ENCODE data around the gene ZNF438. TPM values are rescaled to one million over a fixed set of nuclear protein-coding genes. Genes with fewer than 3 reads are reported as not detected.
"Not testable (repeated sequence)": the region's sequence is repeated elsewhere in the genome, so short reads cannot be mapped to it uniquely, and the experiment has no call there.

Gene ZNF438
- total and polyA plus RNA-seq, 9 donors: 10.5 to 14.5 (median 12.7) TPM

DNA sequence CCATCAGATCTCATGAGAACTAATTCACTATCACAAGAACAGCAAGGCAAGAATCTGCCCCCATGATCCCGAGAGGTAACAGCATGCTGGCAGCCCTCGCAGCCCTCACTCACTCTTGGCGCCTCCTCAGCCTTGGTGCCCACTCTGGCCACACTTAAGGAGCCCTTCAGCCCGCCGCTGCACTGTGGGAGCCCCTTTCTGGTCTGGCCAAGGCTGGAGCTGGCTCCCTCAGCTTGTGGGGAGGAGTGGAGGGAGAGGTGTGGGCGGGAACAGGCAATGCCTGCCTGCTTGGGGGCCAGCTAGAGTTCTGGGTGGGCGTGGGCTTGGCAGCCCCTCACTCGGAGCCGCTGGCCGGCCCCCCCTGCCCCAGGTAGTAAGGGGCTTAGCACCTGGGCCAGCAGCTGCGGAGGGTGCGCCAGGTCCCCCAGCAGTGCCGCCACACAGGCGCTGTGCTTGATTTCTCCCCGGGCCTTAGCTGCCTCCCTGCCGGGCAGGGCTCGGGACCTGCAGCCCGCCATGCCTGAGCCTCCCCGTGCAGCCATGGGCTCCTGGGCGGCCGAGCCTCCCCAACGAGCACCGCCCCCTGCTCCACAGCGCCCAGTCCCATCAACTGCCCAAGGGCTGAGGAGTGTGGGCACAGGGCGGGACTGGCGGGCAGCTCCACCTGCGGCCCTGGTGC, 24.0 kb upstream of the ZNF438 start:
- WGBS (ENCODE audit: insufficient coverage): 82% methylated on average over 23 of the region's 27 CpGs
- DNase-seq: no peak
- Histone ChIP-seq H3K27ac (ENCODE audit: low read length) (no peak overlapping the region), H3K9me3 (replicated peaks; ENCODE audit: control insufficient read depth, low read depth, low read length) (peaks cover 13% of the 10 kb centered on the region), H3K36me3 (ENCODE audit: control insufficient read depth, insufficient read depth, low read length) (no peaks in the 10 kb centered on the region), H3K27me3 (ENCODE audit: control insufficient read depth, insufficient read depth, low read length) (no peaks in the 10 kb centered on the region), H3K4me3 (ENCODE audit: low read length) (no peak overlapping the region), H3K4me1 (ENCODE audit: control insufficient read depth, insufficient read depth, low read length) (no peaks in the 10 kb centered on the region)

GRCh38 chr10:31051703-31052102, 20.0 kb upstream of the ZNF438 start:
- 88% methylated on average over 2 of the region's 4 CpGs for whole genome bisulfite sequencing (ENCODE audit: insufficient coverage)
- no peak overlapping the region for H3K4me3 ChIP-seq (ENCODE audit: low read length)
- H3K9me3 ChIP-seq (replicated peaks; ENCODE audit: control insufficient read depth, low read depth, low read length): peaks cover 15% of the 10 kb centered on the region
- no peak overlapping the region for H3K27ac ChIP-seq (ENCODE audit: low read length)
- no peaks in the 10 kb centered on the region for H3K27me3 ChIP-seq (ENCODE audit: control insufficient read depth, insufficient read depth, low read length)
- no peaks in the 10 kb centered on the region for H3K36me3 ChIP-seq (ENCODE audit: control insufficient read depth, insufficient read depth, low read length)
- no peak for DNase-seq
- H3K4me1 ChIP-seq (ENCODE audit: control insufficient read depth, insufficient read depth, low read length): no peaks in the 10 kb centered on the region

DNA sequence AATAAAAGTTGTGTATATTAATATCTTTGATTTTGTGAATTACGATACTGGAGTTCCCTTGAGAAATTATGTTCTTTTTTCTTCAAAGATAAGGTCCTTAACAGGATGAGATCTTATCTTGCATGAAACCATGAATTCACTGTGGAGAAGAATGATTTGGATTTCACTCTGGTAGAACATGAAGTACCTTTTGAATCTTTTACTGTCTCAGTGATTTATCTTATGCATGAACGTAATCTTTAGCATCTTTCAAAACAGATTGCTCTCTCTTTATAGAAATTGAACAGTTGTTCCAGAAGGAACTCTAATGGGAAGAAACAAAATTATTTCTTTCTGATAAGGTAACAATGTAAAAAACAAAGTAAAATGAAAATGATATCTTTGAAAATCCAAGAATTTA, 11.0 kb upstream of the ZNF438 start:
- no CpG with 5 or more reads among the region's 2 CpGs for WGBS (ENCODE audit: insufficient coverage)
- Histone ChIP-seq H3K9me3 (replicated peaks; ENCODE audit: control insufficient read depth, low read depth, low read length) (no peaks in the 10 kb centered on the region), H3K36me3 (ENCODE audit: control insufficient read depth, insufficient read depth, low read length) (no peaks in the 10 kb centered on the region), H3K4me1 (ENCODE audit: control insufficient read depth, insufficient read depth, low read length) (no peaks in the 10 kb centered on the region), H3K27me3 (ENCODE audit: control insufficient read depth, insufficient read depth, low read length) (no peaks in the 10 kb centered on the region), H3K4me3 (ENCODE audit: low read length) (no peak overlapping the region), H3K27ac (ENCODE audit: low read length) (no peak overlapping the region)
- DNase-seq: no peak

DNA sequence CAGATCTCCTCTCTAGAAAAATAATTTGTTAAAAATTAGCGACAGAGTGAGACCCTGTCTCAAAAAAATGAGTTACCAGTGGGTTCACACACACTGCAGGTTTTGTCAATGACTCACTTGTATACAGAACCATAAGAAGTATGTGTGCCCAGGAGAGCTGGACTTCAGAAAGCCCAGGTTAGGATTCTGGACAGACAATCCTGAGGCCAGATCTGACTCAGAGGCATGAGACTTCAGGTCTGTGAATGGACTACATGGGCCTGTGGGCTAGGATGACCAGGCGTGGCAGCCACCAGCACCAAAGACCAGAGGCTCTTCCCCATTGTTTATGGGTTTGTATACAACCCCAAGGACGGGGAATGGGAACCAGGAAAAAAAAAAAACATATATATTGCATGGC, 9.3 kb upstream of the ZNF438 start:
- no peak for DNase-seq
- no peaks in the 10 kb centered on the region for H3K36me3 ChIP-seq (ENCODE audit: control insufficient read depth, insufficient read depth, low read length)
- no peak overlapping the region for H3K27ac ChIP-seq (ENCODE audit: low read length)

DNA sequence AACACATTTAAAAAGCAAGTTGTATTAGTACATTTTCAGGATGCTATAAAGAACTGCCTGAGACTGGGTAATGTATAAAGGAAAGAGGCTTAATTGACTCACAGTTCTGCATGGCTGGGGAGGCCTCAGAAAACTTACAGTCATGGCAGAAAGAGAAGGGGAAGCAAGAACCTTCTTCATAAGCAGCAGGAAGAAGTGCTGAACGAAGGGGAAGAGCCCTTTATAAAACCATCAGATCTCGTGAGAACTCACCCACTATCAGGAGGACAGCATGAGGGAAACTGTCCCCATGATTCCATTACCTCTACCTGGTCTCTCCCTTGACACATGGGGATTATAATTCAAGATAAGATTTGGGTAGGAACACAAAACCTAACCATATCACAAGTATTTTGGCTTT, 7.3 kb upstream of the ZNF438 start:
- not testable (repeated sequence) for H3K4me1 ChIP-seq (ENCODE audit: control insufficient read depth, insufficient read depth, low read length); DNase-seq; H3K27me3 ChIP-seq (ENCODE audit: control insufficient read depth, insufficient read depth, low read length); H3K9me3 ChIP-seq (replicated peaks; ENCODE audit: control insufficient read depth, low read depth, low read length); H3K36me3 ChIP-seq (ENCODE audit: control insufficient read depth, insufficient read depth, low read length); H3K27ac ChIP-seq (ENCODE audit: low read length); H3K4me3 ChIP-seq (ENCODE audit: low read length)
- no CpG with 5 or more reads among the region's 2 CpGs for WGBS (ENCODE audit: insufficient coverage)

More for the DNA sequence above, 9.3 kb upstream of the ZNF438 start:
- Histone ChIP-seq H3K27me3 (ENCODE audit: control insufficient read depth, insufficient read depth, low read length) (no peaks in the 10 kb centered on the region), H3K4me3 (ENCODE audit: low read length) (no peak overlapping the region), H3K4me1 (ENCODE audit: control insufficient read depth, insufficient read depth, low read length) (no peaks in the 10 kb centered on the region), H3K9me3 (replicated peaks; ENCODE audit: control insufficient read depth, low read depth, low read length) (no peaks in the 10 kb centered on the region)
- 100% methylated on average over 1 of the region's 3 CpGs for WGBS (ENCODE audit: insufficient coverage)

DNA sequence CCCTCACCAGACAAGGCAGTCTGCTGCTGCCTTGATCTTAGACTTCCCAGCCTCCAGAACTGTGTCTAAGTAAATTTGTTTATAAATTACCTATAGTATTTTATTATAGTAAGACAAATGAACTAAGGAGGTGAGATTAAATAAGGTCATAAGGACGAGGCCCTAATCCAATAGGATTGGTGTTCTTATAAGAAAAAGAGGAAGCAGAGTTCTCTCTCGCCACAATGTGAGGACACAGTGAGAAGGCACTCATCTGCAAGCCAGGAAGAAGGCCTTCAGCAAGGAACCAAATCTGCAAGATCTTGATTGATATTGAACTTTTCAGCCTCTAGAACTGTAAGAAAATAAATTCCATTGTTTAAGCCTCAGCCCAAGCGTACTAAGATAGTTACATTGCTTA, 6.1 kb upstream of the ZNF438 start:
- WGBS (ENCODE audit: insufficient coverage): 89% methylated on average over 3 of the region's 3 CpGs
- no peak for DNase-seq
- Histone ChIP-seq H3K4me1 (ENCODE audit: control insufficient read depth, insufficient read depth, low read length) (peaks cover 4% of the 10 kb centered on the region), H3K27me3 (ENCODE audit: control insufficient read depth, insufficient read depth, low read length) (no peaks in the 10 kb centered on the region), H3K9me3 (replicated peaks; ENCODE audit: control insufficient read depth, low read depth, low read length) (no peaks in the 10 kb centered on the region), H3K4me3 (ENCODE audit: low read length) (no peak overlapping the region), H3K36me3 (ENCODE audit: control insufficient read depth, insufficient read depth, low read length) (no peaks in the 10 kb centered on the region), H3K27ac (ENCODE audit: low read length) (no peak overlapping the region)

DNA sequence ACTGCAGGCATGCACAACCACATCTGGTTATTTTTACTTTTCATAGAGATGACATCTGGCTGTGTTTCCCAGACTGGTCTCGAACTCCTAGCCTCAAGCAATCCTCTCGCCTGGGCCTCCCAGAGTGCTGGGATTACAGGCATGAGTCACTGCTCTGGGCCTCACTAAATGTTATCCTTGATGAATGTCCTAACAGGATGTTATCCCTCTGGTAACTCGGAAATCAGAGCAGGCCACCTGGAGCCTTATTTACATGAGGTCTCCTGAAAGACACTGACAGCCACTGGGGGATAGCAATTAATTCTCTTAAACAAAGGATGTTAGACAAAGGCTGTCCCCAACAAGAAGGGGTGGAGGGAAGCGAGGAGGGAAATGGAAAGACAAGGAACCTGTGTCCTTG, 4.5 kb upstream of the ZNF438 start:
- Histone ChIP-seq H3K36me3 (ENCODE audit: control insufficient read depth, insufficient read depth, low read length) (no peaks in the 10 kb centered on the region), H3K27me3 (ENCODE audit: control insufficient read depth, insufficient read depth, low read length) (no peaks in the 10 kb centered on the region), H3K9me3 (replicated peaks; ENCODE audit: control insufficient read depth, low read depth, low read length) (no peaks in the 10 kb centered on the region), H3K4me1 (ENCODE audit: control insufficient read depth, insufficient read depth, low read length) (peaks cover 9% of the 10 kb centered on the region), H3K4me3 (ENCODE audit: low read length) (no peak overlapping the region), H3K27ac (ENCODE audit: low read length) (no peak overlapping the region)
- peak; percentile 31 for DNase-seq
- WGBS (ENCODE audit: insufficient coverage): 74% methylated on average over 3 of the region's 4 CpGs

GRCh38 chr10:31035266-31035798, 3.7 kb upstream of the ZNF438 start:
- WGBS (ENCODE audit: insufficient coverage): no CpG with 5 or more reads among the region's 1 CpG
- no peak overlapping the region for H3K27ac ChIP-seq (ENCODE audit: low read length)
- no peaks in the 10 kb centered on the region for H3K27me3 ChIP-seq (ENCODE audit: control insufficient read depth, insufficient read depth, low read length)
- H3K4me3 ChIP-seq (ENCODE audit: low read length): no peak overlapping the region
- H3K36me3 ChIP-seq (ENCODE audit: control insufficient read depth, insufficient read depth, low read length): no peaks in the 10 kb centered on the region
- H3K4me1 ChIP-seq (ENCODE audit: control insufficient read depth, insufficient read depth, low read length): peaks cover 14% of the 10 kb centered on the region
- no peak for DNase-seq
- H3K9me3 ChIP-seq (replicated peaks; ENCODE audit: control insufficient read depth, low read depth, low read length): no peaks in the 10 kb centered on the region

DNA sequence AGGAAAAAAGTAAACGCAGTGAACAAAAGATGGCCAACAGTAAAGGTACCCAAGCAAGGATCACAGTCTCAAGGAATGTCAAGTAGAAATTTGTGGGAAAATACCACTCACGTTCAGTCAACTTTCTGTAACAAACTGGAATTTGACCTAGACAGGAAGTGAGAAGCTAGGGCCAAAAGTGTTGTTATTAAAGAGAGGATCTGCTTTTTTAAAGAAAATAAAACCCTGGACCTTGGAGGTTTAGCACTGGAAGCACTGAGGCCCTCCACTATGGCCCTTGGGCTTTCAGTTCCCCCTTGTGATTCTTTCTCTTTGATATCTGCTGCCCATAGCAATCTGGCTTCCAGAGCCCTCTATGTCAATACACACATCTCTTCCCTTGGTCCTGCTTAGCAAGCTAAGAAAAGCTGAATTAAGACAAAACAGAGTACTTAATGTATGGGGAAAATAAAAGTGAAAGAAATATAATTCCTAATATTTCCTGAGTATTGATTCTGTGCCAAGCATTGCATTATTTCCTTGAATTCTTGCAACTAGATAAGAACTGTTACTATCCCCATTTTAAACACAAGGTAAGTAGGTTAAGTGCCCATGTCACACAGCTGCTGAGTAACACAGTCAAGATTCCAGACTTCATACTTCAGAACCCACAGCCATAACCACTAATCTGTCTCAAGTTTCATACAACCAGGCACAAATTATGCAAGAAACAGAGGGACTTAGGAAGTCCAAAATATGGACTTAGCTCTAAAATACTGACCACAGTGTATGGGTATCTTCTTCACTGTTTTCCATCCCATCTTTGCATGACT, 2.6 kb upstream of the ZNF438 start:
- 83% methylated on average over 1 of the region's 2 CpGs for WGBS (ENCODE audit: insufficient coverage)
- H3K27me3 ChIP-seq (ENCODE audit: control insufficient read depth, insufficient read depth, low read length): no peaks in the 10 kb centered on the region
- H3K9me3 ChIP-seq (replicated peaks; ENCODE audit: control insufficient read depth, low read depth, low read length): no peaks in the 10 kb centered on the region
- peak overlapping the region; percentile 60 for H3K27ac ChIP-seq (ENCODE audit: low read length)
- DNase-seq: peak; percentile 43
- H3K4me3 ChIP-seq (ENCODE audit: low read length): no peak overlapping the region
- H3K4me1 ChIP-seq (ENCODE audit: control insufficient read depth, insufficient read depth, low read length): peaks cover 22% of the 10 kb centered on the region
- H3K36me3 ChIP-seq (ENCODE audit: control insufficient read depth, insufficient read depth, low read length): no peaks in the 10 kb centered on the region

GRCh38 chr10:31033147-31033546, 1.5 kb upstream of the ZNF438 start:
- no peaks in the 10 kb centered on the region for H3K36me3 ChIP-seq (ENCODE audit: control insufficient read depth, insufficient read depth, low read length)
- peak overlapping the region; percentile 100 for H3K27ac ChIP-seq (ENCODE audit: low read length)
- H3K27me3 ChIP-seq (ENCODE audit: control insufficient read depth, insufficient read depth, low read length): no peaks in the 10 kb centered on the region
- no peaks in the 10 kb centered on the region for H3K9me3 ChIP-seq (replicated peaks; ENCODE audit: control insufficient read depth, low read depth, low read length)
- H3K4me3 ChIP-seq (ENCODE audit: low read length): no peak overlapping the region
- H3K4me1 ChIP-seq (ENCODE audit: control insufficient read depth, insufficient read depth, low read length): peaks cover 22% of the 10 kb centered on the region
- peak; percentile 91 for DNase-seq
- no CpG with 5 or more reads among the region's 6 CpGs for WGBS (ENCODE audit: insufficient coverage)

Measured in muscle of leg (tissue), 11 donors.